Spinal cord (tissue), 10 donors: ENCODE results near the gene DOK6. TPM values are rescaled to one million over a fixed set of nuclear protein-coding genes. Genes with fewer than 3 reads are reported as not detected.

ENCODE experiments used
- DNase-seq, 6 donors: peaks; one replicate each; pipeline versions ENCODE4 v3.0.0 to v3.0.0-alpha.2; 2013 to 2015; ENCODE audit warnings: low spot score in 6 of 6, low read depth in 4 of 6
- H3K27ac ChIP-seq: one replicate; pipeline ENCODE4 v1.5.1; 2013; ENCODE audit warnings: low read depth, low read length, control low read depth
- H3K27me3 ChIP-seq: one replicate; pipeline ENCODE4 v1.6.1; 2013; ENCODE audit warnings: low read length; ENCODE audit not compliant: control insufficient read depth, insufficient read depth
- H3K36me3 ChIP-seq: one replicate; pipeline ENCODE4 v1.6.1; 2013; ENCODE audit warnings: low read length; ENCODE audit not compliant: control insufficient read depth, insufficient read depth
- H3K4me1 ChIP-seq: one replicate; pipeline ENCODE4 v1.6.1; 2013; ENCODE audit warnings: low read length; ENCODE audit not compliant: control insufficient read depth, insufficient read depth
- H3K4me3 ChIP-seq: one replicate; pipeline ENCODE4 v1.5.1; 2013; ENCODE audit warnings: low read depth, low read length, control low read depth
- H3K9me3 ChIP-seq: one replicate; pipeline ENCODE4 v1.6.1; 2013; ENCODE audit warnings: low read length; ENCODE audit not compliant: control insufficient read depth, insufficient read depth
- WGBS: methylation state at CpG from one replicate; pipeline ENCODE4 v1.1.5; 2013; ENCODE audit warnings: missing lambda C conversion rate; ENCODE audit not compliant: insufficient coverage; 5-methylcytosine and 5-hydroxymethylcytosine counted together
- polyA plus RNA-seq, 2 donors: library from polyadenylated mRNA; unstranded; fragments of 120-200 nt; gene quantifications; one replicate each; pipeline ENCODE4 v1.2.1, GENCODE V29; 2013; ENCODE audit not compliant: insufficient read length in 2 of 2
- total RNA-seq, 2 donors: library from RNA; depleted of rRNA in 1 of 2; stranded (reverse); fragments of 120-200 nt in 1 of 2; fragments of >200 nt in 1 of 2; gene quantifications; one replicate each; pipeline versions ENCODE4 v1.2.3 to v1.2.4, GENCODE V29; 2013 to 2014
- donor health status: healthy.

The DOK6 gene
- total and polyA plus RNA-seq, 4 donors: 26.5 to 64.4 (median 40.7) TPM

GRCh38 chr18:69778680-69779079 lies 378.0 kb downstream of the DOK6 start:
- H3K36me3 ChIP-seq: no peaks in the 10 kb centered on the region
- no peak overlapping the region for H3K27ac ChIP-seq
- WGBS: no CpG with 5 or more reads among the region's 1 CpG
- no peaks in the 10 kb centered on the region for H3K27me3 ChIP-seq
- DNase-seq: no peak
- no peaks in the 10 kb centered on the region for H3K4me1 ChIP-seq
- no peaks in the 10 kb centered on the region for H3K9me3 ChIP-seq
- H3K4me3 ChIP-seq: no peak overlapping the region

- H3K27me3 ChIP-seq: no peaks in the 10 kb centered on the region
- DNase-seq: peak in 1 of 6 donors; percentile 75
- no peaks in the 10 kb centered on the region for H3K9me3 ChIP-seq
- H3K4me3 ChIP-seq: no peak overlapping the region
- H3K27ac ChIP-seq: no peak overlapping the region
- 100% methylated on average over 1 of the region's 3 CpGs for WGBS
- no peaks in the 10 kb centered on the region for H3K36me3 ChIP-seq
- H3K4me1 ChIP-seq: no peaks in the 10 kb centered on the region
These were observed 380.2 kb downstream of the DOK6 start for GRCh38 chr18:69780851-69781250.

GRCh38 chr18:69784815-69785214 lies 384.1 kb downstream of the DOK6 start:
- WGBS: no CpG with 5 or more reads among the region's 2 CpGs
- H3K27ac ChIP-seq: no peak overlapping the region
- no peak overlapping the region for H3K4me3 ChIP-seq
- peak in 1 of 6 donors; percentile 57 for DNase-seq
- H3K27me3 ChIP-seq: no peaks in the 10 kb centered on the region
- no peaks in the 10 kb centered on the region for H3K9me3 ChIP-seq
- no peaks in the 10 kb centered on the region for H3K4me1 ChIP-seq
- no peaks in the 10 kb centered on the region for H3K36me3 ChIP-seq

GRCh38 chr18:69785466-69785865 lies 384.8 kb downstream of the DOK6 start:
- Histone ChIP-seq H3K36me3 (no peaks in the 10 kb centered on the region), H3K27ac (no peak overlapping the region), H3K27me3 (no peaks in the 10 kb centered on the region), H3K9me3 (no peaks in the 10 kb centered on the region), H3K4me3 (no peak overlapping the region), H3K4me1 (no peaks in the 10 kb centered on the region)
- WGBS: no CpG with 5 or more reads among the region's 3 CpGs
- no peak for DNase-seq

- no peaks in the 10 kb centered on the region for H3K4me1 ChIP-seq
- no peaks in the 10 kb centered on the region for H3K36me3 ChIP-seq
- WGBS: no CpG with 5 or more reads among the region's 1 CpG
- H3K9me3 ChIP-seq: no peaks in the 10 kb centered on the region
- DNase-seq: no peak
- H3K27ac ChIP-seq: no peak overlapping the region
- no peaks in the 10 kb centered on the region for H3K27me3 ChIP-seq
- no peak overlapping the region for H3K4me3 ChIP-seq
These were observed 385.7 kb downstream of the DOK6 start for GRCh38 chr18:69786427-69786826.

- H3K36me3 ChIP-seq: no peaks in the 10 kb centered on the region
- H3K27me3 ChIP-seq: no peaks in the 10 kb centered on the region
- no peak overlapping the region for H3K4me3 ChIP-seq
- no peak for DNase-seq
- H3K27ac ChIP-seq: peak overlapping the region; percentile 42
- no CpG with 5 or more reads among the region's 4 CpGs for WGBS
- H3K9me3 ChIP-seq: no peaks in the 10 kb centered on the region
- no peaks in the 10 kb centered on the region for H3K4me1 ChIP-seq
These were observed 387.3 kb downstream of the DOK6 start for GRCh38 chr18:69787825-69788547.

DNA sequence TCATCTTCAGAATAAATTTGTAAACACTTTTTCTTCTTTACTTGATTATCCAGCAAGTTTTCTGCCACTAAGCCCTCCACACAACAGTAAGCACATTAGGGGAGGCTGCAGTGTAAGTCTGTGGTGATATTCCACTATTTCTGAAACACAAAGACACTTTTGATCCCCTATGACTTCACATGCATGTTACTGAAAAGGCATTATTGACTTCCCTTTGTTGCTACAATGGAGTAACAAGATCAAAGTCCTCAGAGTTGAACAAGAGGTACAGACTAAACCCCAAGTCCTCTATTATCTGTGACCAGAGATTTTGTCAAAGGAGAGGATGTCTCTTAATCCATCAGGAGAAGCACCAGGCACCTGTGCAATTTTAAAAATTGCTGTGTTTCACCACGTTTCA lies 389.1 kb downstream of the DOK6 start:
- no peaks in the 10 kb centered on the region for H3K4me1 ChIP-seq
- WGBS: no CpG with 5 or more reads among the region's 1 CpG
- H3K36me3 ChIP-seq: no peaks in the 10 kb centered on the region
- no peaks in the 10 kb centered on the region for H3K9me3 ChIP-seq
- no peaks in the 10 kb centered on the region for H3K27me3 ChIP-seq
- H3K27ac ChIP-seq: no peak overlapping the region
- DNase-seq: no peak
- H3K4me3 ChIP-seq: no peak overlapping the region

DNA sequence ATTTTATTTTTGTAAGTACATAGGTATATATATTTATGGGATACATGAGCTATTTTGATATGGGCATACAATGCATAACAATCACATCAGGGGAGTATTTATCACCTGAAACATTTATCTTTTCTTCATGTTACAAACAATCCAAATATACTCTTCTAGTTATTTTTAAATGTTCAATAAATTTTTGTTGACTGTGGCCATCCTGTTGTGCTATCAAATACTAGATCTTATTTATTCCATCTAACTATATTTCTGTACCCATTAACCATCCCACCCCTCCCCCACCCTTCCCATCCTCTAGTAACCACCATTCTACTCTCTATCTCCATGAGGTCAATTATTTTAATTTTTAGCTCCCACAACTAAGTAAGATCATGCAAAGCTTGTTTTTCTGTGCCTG lies 390.0 kb downstream of the DOK6 start:
- Histone ChIP-seq H3K27me3 (no peaks in the 10 kb centered on the region), H3K27ac (no peak overlapping the region), H3K36me3 (no peaks in the 10 kb centered on the region), H3K4me3 (no peak overlapping the region), H3K4me1 (no peaks in the 10 kb centered on the region), H3K9me3 (no peaks in the 10 kb centered on the region)
- no peak for DNase-seq

- H3K36me3 ChIP-seq: no peaks in the 10 kb centered on the region
- no peaks in the 10 kb centered on the region for H3K27me3 ChIP-seq
- no peak overlapping the region for H3K27ac ChIP-seq
- peak in 2 of 6 donors; percentile 37 to 74 for DNase-seq
- no peak overlapping the region for H3K4me3 ChIP-seq
- H3K9me3 ChIP-seq: no peaks in the 10 kb centered on the region
- H3K4me1 ChIP-seq: peaks cover 3% of the 10 kb centered on the region
- WGBS: 33% methylated on average over 5 of the region's 5 CpGs
These were observed 395.1 kb downstream of the DOK6 start for GRCh38 chr18:69795791-69796190.

DNA sequence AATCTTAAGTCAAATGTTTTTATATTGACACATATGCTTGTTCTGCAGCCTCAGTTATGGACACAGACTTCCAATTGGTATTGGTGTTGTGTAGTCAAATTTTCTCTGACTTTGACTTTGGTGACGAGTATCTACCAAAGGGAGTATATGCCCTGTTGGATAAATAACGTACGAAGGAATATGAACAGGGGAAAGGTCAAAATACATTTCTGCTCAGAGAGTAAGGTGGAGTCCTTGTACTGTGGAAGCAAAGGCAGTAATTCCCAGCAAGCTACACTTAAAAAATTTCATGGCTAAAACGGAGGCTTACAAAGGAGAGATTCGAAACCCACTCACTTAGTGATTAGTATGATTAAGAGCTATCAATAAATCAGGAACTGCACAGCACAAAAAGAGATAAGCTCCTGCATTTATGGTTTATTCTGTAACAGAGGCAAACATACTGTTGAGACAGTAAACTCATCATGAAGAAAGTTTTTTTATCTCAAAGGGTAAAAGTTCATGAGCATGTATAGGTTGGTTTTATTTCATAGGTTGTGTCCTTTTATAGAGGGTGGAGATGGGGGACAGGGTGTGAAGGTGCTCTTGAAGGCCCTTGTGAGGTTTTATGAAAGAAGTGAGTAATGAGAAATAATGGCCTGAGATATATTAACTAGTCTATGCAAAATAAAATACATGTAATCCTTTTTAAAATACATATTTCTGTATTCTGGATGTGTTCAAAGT lies 404.3 kb downstream of the DOK6 start:
- WGBS: 96% methylated on average over 3 of the region's 5 CpGs
- no peaks in the 10 kb centered on the region for H3K27me3 ChIP-seq
- no peak overlapping the region for H3K27ac ChIP-seq
- H3K4me3 ChIP-seq: no peak overlapping the region
- no peaks in the 10 kb centered on the region for H3K9me3 ChIP-seq
- no peak for DNase-seq
- H3K4me1 ChIP-seq: no peaks in the 10 kb centered on the region
- H3K36me3 ChIP-seq: no peaks in the 10 kb centered on the region
